Measurements from ENCODE around the gene RIPOR3. TPM values are rescaled to one million over a fixed set of nuclear protein-coding genes. Genes with fewer than 3 reads are reported as not detected.

Gene RIPOR3, protein sequence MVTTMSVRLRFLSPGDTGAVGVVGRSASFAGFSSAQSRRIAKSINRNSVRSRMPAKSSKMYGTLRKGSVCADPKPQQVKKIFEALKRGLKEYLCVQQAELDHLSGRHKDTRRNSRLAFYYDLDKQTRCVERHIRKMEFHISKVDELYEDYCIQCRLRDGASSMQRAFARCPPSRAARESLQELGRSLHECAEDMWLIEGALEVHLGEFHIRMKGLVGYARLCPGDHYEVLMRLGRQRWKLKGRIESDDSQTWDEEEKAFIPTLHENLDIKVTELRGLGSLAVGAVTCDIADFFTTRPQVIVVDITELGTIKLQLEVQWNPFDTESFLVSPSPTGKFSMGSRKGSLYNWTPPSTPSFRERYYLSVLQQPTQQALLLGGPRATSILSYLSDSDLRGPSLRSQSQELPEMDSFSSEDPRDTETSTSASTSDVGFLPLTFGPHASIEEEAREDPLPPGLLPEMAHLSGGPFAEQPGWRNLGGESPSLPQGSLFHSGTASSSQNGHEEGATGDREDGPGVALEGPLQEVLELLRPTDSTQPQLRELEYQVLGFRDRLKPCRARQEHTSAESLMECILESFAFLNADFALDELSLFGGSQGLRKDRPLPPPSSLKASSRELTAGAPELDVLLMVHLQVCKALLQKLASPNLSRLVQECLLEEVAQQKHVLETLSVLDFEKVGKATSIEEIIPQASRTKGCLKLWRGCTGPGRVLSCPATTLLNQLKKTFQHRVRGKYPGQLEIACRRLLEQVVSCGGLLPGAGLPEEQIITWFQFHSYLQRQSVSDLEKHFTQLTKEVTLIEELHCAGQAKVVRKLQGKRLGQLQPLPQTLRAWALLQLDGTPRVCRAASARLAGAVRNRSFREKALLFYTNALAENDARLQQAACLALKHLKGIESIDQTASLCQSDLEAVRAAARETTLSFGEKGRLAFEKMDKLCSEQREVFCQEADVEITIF
- 1.7 TPM for polyA plus RNA-seq (2012; ENCODE audit: insufficient read depth, insufficient read length, low read depth)

DNA sequence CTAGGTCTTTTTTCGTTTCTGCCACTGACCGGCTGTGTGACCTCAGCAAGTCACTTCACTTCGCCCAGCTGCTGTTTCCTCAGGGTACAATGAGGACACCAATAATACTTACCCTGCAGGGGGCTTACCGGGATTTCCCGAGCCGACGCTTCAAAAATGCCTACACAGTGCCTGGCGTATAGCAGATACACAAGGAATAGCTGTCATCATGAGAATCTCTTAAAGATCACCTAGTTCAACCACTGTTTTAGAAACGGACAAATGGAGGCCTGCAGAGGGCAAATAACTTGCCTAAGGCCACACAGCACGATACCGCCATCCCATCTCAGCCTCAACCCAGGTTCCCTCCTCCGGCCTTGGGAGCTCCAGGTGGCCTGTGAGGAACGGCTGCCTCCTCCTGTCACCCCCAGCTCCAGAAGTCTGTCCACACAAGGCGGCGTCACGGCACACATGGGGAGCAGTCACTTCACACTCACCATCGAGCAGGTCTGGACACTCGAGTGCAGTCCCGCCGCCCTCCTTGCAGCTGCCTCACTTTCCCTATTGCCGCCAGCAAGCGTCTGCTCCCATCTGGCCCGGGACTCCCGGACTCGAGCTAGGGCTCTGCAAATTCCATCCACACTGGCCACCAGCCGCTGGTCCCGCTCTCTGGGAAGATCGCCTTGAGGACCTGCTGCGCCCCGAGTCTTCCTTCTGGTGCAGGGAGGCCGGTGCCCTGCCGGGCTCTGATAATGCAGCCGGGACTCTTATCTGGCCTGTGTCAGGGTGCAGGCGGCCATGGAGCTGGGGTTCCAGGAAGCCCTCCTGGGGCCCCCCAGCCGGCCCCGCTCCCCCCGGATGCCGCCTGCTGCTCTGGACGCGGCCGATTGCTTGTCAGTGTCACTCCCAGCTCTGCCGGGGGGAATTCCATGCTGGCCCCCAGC is at the start of gene RIPOR3:
Gene RIPOR3, minus strand, starts transcription at position 893 of the 923 bp plus-strand sequence. Its CDS starts 414 bp downstream, at position 479.
- H3K36me3 ChIP-seq: no peaks in the 10 kb centered on the region
- H3K9me3 ChIP-seq: no peaks in the 10 kb centered on the region
- DNase-seq: peak; percentile 47
- peaks cover 25% of the 10 kb centered on the region for H3K4me1 ChIP-seq
- TF ChIP-seq, protein P1, sequence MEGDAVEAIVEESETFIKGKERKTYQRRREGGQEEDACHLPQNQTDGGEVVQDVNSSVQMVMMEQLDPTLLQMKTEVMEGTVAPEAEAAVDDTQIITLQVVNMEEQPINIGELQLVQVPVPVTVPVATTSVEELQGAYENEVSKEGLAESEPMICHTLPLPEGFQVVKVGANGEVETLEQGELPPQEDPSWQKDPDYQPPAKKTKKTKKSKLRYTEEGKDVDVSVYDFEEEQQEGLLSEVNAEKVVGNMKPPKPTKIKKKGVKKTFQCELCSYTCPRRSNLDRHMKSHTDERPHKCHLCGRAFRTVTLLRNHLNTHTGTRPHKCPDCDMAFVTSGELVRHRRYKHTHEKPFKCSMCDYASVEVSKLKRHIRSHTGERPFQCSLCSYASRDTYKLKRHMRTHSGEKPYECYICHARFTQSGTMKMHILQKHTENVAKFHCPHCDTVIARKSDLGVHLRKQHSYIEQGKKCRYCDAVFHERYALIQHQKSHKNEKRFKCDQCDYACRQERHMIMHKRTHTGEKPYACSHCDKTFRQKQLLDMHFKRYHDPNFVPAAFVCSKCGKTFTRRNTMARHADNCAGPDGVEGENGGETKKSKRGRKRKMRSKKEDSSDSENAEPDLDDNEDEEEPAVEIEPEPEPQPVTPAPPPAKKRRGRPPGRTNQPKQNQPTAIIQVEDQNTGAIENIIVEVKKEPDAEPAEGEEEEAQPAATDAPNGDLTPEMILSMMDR (IDR thresholded peaks at IDR 0.05; ENCODE audit: low read depth, low read length): no peak; the same call in 1 of the 2 replicates
- H3K27me3 ChIP-seq: no peaks in the 10 kb centered on the region
- peak within 1 kb of the TSS; percentile 59 for H3K4me3 ChIP-seq (ENCODE audit: low read depth, low read length)

DNA sequence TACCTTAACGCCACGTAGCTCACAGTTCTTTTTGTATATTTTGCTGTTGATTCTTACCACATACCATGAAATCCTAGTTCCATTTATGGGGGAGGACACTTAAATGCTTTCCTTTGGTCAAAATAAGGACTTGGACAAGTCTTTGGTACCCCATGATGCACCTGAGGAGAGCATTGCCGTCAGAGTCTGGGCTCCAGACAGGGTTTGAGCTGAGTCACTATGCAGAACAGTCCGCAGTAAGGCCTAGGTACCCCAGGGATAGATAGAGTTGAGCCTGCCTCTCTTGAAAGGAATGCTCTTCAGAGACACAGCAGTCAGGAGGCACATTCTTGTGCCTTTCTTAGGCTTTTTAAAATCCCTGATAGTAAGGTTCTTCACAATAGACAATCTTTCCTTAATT is 46.0 kb upstream of the RIPOR3 start:
- Histone ChIP-seq H3K4me3 (ENCODE audit: low read depth, low read length) (no peak overlapping the region), H3K27me3 (no peaks in the 10 kb centered on the region), H3K4me1 (peaks cover under 1% of the 10 kb centered on the region; the same call in 1 of the 2 replicates), H3K9me3 (no peaks in the 10 kb centered on the region), H3K36me3 (no peaks in the 10 kb centered on the region; the same call in 1 of the 2 replicates)
- TF ChIP-seq, protein P1 (IDR thresholded peaks at IDR 0.05; ENCODE audit: low read depth, low read length): no peak
- DNase-seq: no peak

DNA sequence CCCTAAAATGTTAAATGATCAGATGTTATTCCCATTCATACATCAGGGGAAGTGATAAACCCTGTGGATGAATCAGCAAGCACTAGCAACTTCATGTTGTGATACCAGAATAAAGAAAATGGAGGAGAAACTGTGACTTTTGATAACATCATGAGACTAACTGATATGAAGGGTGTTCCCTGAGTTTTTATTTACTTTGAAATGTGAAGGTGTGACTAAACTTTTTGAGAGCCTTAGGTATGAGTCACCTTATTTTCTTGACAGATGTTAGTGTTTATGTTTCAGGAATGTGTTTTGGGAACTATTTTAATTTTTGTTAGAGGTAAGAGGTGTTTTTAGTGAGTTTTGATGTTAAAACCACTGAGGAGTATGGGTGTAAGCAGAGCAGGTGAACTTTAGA is 44.5 kb upstream of the RIPOR3 start:
- H3K27me3 ChIP-seq: no peaks in the 10 kb centered on the region
- H3K9me3 ChIP-seq: no peaks in the 10 kb centered on the region
- DNase-seq: no peak
- TF ChIP-seq, protein P1 (IDR thresholded peaks at IDR 0.05; ENCODE audit: low read depth, low read length): no peak
- H3K36me3 ChIP-seq: no peaks in the 10 kb centered on the region; the same call in 1 of the 2 replicates
- no peak overlapping the region for H3K4me3 ChIP-seq (ENCODE audit: low read depth, low read length)
- H3K4me1 ChIP-seq: no peaks in the 10 kb centered on the region; the same call in 1 of the 2 replicates

DNA sequence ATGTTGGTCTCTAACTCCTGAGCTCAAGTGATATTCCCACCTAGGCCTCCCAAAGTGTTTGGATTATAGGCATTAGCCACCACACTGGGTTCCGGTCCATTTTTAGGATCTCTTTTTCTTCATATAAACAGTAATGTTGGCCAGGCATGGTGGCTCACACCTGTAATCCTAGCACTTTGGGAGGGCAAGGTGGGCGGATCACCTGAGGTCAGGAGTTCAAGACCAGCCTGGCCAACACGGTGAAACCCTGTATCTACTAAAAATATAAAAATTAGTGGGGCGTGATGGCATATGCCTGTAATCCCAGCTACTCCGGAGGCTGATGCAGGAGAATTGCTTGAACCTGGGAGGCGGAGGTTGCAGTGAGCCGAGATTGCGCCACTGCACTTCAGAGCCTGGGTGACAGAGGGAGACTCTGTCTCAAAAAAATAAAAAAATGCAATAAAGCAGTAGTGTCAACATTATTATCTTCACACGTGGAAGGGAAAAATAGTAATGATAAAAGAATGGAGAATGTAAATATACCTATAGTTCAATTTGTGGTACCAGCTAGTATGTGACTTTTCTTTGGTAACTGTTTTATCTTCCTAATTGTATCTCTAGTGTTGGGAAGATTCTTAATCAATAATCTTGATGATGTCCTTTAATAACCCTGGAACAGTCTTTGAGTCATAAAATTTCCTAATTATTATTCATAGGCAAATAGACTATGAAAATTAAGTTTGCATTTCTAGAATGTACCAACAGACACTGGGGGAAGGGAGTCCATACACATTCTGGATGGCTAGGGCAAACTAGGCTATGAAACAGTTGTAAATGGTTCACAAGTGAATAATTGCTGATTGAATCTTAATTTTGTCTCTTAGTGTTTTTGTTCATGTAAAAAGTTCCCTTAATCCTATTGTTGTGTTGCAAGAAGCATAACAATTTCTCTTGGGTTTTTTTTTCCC is 43.7 kb upstream of the RIPOR3 start:
- Histone ChIP-seq H3K36me3 (no peaks in the 10 kb centered on the region; the same call in 1 of the 2 replicates), H3K4me1 (no peaks in the 10 kb centered on the region; the same call in 1 of the 2 replicates), H3K27me3 (no peaks in the 10 kb centered on the region), H3K9me3 (no peaks in the 10 kb centered on the region), H3K4me3 (ENCODE audit: low read depth, low read length) (no peak overlapping the region)
- TF ChIP-seq, protein P1 (IDR thresholded peaks at IDR 0.05; ENCODE audit: low read depth, low read length): no peak
- no peak for DNase-seq

Measured in BE2C (cell line).